Measurements from ENCODE around the gene CDC45.
A peak's percentile ranks its signal among the peaks of the same experiment; 100 is the strongest.

The CDC45 gene

GRCh38 chr22:19448076-19448607 lies 31.6 kb upstream of the CDC45 start:
- DNase-seq (ENCODE audit: low read depth in 2 of 2) = no peak

GRCh38 chr22:19448739-19449421 lies 30.8 kb upstream of the CDC45 start:
- peak in 1 of 2 donors; percentile 41 for DNase-seq (ENCODE audit: low read depth in 2 of 2)

- DNase-seq (ENCODE audit: low read depth in 2 of 2) = no peak
Observed at GRCh38 chr22:19449422-19449767, 30.3 kb upstream of the CDC45 start.

GRCh38 chr22:19450363-19451175 lies 29.2 kb upstream of the CDC45 start:
- DNase-seq (ENCODE audit: low read depth in 2 of 2) = no peak

- no peak for DNase-seq (ENCODE audit: low read depth in 2 of 2)
Observed at GRCh38 chr22:19451570-19451969, 28.1 kb upstream of the CDC45 start.

- no peak for DNase-seq (ENCODE audit: low read depth in 2 of 2)
Observed at GRCh38 chr22:19453718-19454117, 26.0 kb upstream of the CDC45 start.

- no peak for DNase-seq (ENCODE audit: low read depth in 2 of 2)
Observed at GRCh38 chr22:19454156-19454555, 25.6 kb upstream of the CDC45 start.

- no peak for DNase-seq (ENCODE audit: low read depth in 2 of 2)
Observed at GRCh38 chr22:19455033-19455432, 24.7 kb upstream of the CDC45 start.

GRCh38 chr22:19455585-19456370 lies 23.9 kb upstream of the CDC45 start:
- no peak for DNase-seq (ENCODE audit: low read depth in 2 of 2)

- no peak for DNase-seq (ENCODE audit: low read depth in 2 of 2)
Observed at GRCh38 chr22:19456541-19456940, 23.2 kb upstream of the CDC45 start.

GRCh38 chr22:19457828-19458428 lies 21.8 kb upstream of the CDC45 start:
- DNase-seq (ENCODE audit: low read depth in 2 of 2) = no peak

GRCh38 chr22:19460036-19460435 lies 19.7 kb upstream of the CDC45 start:
- DNase-seq (ENCODE audit: low read depth in 2 of 2) = no peak

- no peak for DNase-seq (ENCODE audit: low read depth in 2 of 2)
Observed at GRCh38 chr22:19461506-19461905, 18.2 kb upstream of the CDC45 start.

GRCh38 chr22:19463008-19463407 lies 16.7 kb upstream of the CDC45 start:
- no peak for DNase-seq (ENCODE audit: low read depth in 2 of 2)

GRCh38 chr22:19463491-19464469 lies 15.9 kb upstream of the CDC45 start:
- DNase-seq (ENCODE audit: low read depth in 2 of 2) = no peak

- DNase-seq (ENCODE audit: low read depth in 2 of 2) = no peak
Observed at GRCh38 chr22:19464546-19464945, 15.2 kb upstream of the CDC45 start.

- DNase-seq (ENCODE audit: low read depth in 2 of 2) = no peak
Observed at GRCh38 chr22:19464975-19465374, 14.7 kb upstream of the CDC45 start.

GRCh38 chr22:19466126-19466716 lies 13.5 kb upstream of the CDC45 start:
- DNase-seq (ENCODE audit: low read depth in 2 of 2) = no peak

GRCh38 chr22:19466848-19467752 lies 12.6 kb upstream of the CDC45 start:
- no peak for DNase-seq (ENCODE audit: low read depth in 2 of 2)

Measured in stimulated activated CD8-positive, alpha-beta memory T cell treated with anti-CD3 and anti-CD28 coated beads, Interleukin-2, amount 100 ng/mL, for 48 hours (primary cell).